ENCODE data around the gene CTSA.

CTSA gene

GRCh38 chr20:45944151-45944964 is 53.2 kb downstream of the CTSA start:
- no peak for DNase-seq

GRCh38 chr20:45944965-45945677 is 54.0 kb downstream of the CTSA start:
- no peak for DNase-seq

- no peak for DNase-seq
These were observed 54.6 kb downstream of the CTSA start for GRCh38 chr20:45945678-45946148.

- DNase-seq: no peak
These were observed 55.2 kb downstream of the CTSA start for GRCh38 chr20:45946149-45946970.

- no peak for DNase-seq
These were observed 56.2 kb downstream of the CTSA start for GRCh38 chr20:45947110-45947866.

GRCh38 chr20:45948261-45948733 is 57.2 kb downstream of the CTSA start:
- DNase-seq: no peak

All from NCI-H1436 treated with DMSO at 0.1 percent for 48 hours (cell line).